HEK293 (cell line): ENCODE results near the gene ALKBH3.

ENCODE experiments used
- CTCF ChIA-PET: fragments of 350-600 bp; formaldehyde crosslinking; extraction: SDS; loops from one replicate; lab custom pipeline; 2021; ENCODE audit warnings: antibody characterized with exemption; lab: Yijun Ruan, JAX
- POLR2A ChIA-PET: fragments of 300-600 bp; formaldehyde crosslinking; extraction: SDS; loops from one replicate; lab custom pipeline; 2020; ENCODE audit warnings: antibody characterized with exemption, inconsistent platforms; lab: Yijun Ruan, JAX
- H3K27ac ChIP-seq: fragments of 200-500 bp; sonication (Bioruptor generic); 2 replicates; pipeline ENCODE4 v1.5.1; 2014; ENCODE audit warnings: low read depth, low read length, control low read depth, inconsistent platforms; ENCODE audit errors: extremely low read depth
- H3K36me3 ChIP-seq, 2 experiments: fragments of 200-500 bp in 1 of 2; sonication (Bioruptor generic) in 1 of 2; 1 replicate in 1 of 2; 2 replicates in 1 of 2; pipeline ENCODE4 v1.5.1; 2014 to 2017; ENCODE audit warnings: inconsistent platforms in 2 of 2, low read length in 2 of 2; ENCODE audit not compliant: control insufficient read depth in 2 of 2, insufficient read depth in 1 of 2
- H3K4me1 ChIP-seq: fragments of 200-500 bp; sonication (Bioruptor generic); 2 replicates; pipeline ENCODE4 v1.5.1; 2014; ENCODE audit warnings: mild to moderate bottlenecking, low read length, inconsistent platforms; ENCODE audit not compliant: control insufficient read depth, insufficient read depth
- H3K4me3 ChIP-seq: 2 replicates; pipeline ENCODE4 v1.5.1; 2011; ENCODE audit warnings: low read depth, mild to moderate bottlenecking, control low read depth, low read length, moderate library complexity
- H3K9me3 ChIP-seq: fragments of 200-500 bp; sonication (Bioruptor generic); 2 replicates; pipeline ENCODE4 v1.5.1; 2014; ENCODE audit warnings: low read depth, low read length, inconsistent platforms; ENCODE audit not compliant: control insufficient read depth, insufficient read depth
- KLF7 ChIP-seq: fragments of 450-650 bp; formaldehyde crosslinking; IDR thresholded peaks from 2 replicates; pipeline ENCODE4 v1.5.1; 2016; ENCODE audit warnings: missing biosample characterization, missing genetic modification characterization, borderline replicate concordance
- OVOL3 ChIP-seq: fragments of 450-650 bp; formaldehyde crosslinking; IDR thresholded peaks from 2 replicates; pipeline ENCODE4 v1.5.1; 2016; ENCODE audit warnings: missing biosample characterization, missing genetic modification characterization
- PRDM1 ChIP-seq: fragments of 450-650 bp; formaldehyde crosslinking; IDR thresholded peaks from 2 replicates; pipeline ENCODE4; 2016; ENCODE audit warnings: missing biosample characterization, missing genetic modification characterization
- PRDM4 ChIP-seq: fragments of 450-650 bp; formaldehyde crosslinking; IDR thresholded peaks from 2 replicates; pipeline ENCODE4 v1.5.1; 2017; ENCODE audit warnings: missing biosample characterization, missing genetic modification characterization
- ZBTB20 ChIP-seq: fragments of 450-650 bp; formaldehyde crosslinking; IDR thresholded peaks from 2 replicates; pipeline ENCODE4 v1.5.1; 2016; ENCODE audit warnings: missing biosample characterization, missing genetic modification characterization
- ZBTB44 ChIP-seq: fragments of 450-650 bp; IDR thresholded peaks from 2 replicates; pipeline ENCODE4 v1.5.1; 2018; ENCODE audit warnings: missing biosample characterization, mild to moderate bottlenecking, missing genetic modification characterization
- ZFP37 ChIP-seq: fragments of 450-650 bp; formaldehyde crosslinking; IDR thresholded peaks from 2 replicates; pipeline ENCODE4 v1.5.1; 2016; ENCODE audit warnings: missing biosample characterization, missing genetic modification characterization
- ZNF10 ChIP-seq: fragments of 450-650 bp; formaldehyde crosslinking; IDR thresholded peaks from 2 replicates; pipeline ENCODE4 v1.5.1; 2017; ENCODE audit warnings: missing biosample characterization, missing genetic modification characterization
- ZNF112 ChIP-seq: fragments of 450-650 bp; formaldehyde crosslinking; IDR thresholded peaks from 2 replicates; pipeline ENCODE4 v1.5.0; 2017; ENCODE audit warnings: missing biosample characterization, missing genetic modification characterization
- ZNF138 ChIP-seq: fragments of 450-650 bp; formaldehyde crosslinking; IDR thresholded peaks from 2 replicates; pipeline ENCODE4 v1.5.1; 2016; ENCODE audit warnings: missing biosample characterization, missing genetic modification characterization, borderline replicate concordance
- ZNF214 ChIP-seq: fragments of 450-650 bp; formaldehyde crosslinking; IDR thresholded peaks from 2 replicates; pipeline ENCODE4 v1.5.1; 2017; ENCODE audit warnings: missing biosample characterization, mild to moderate bottlenecking, missing genetic modification characterization, borderline replicate concordance
- ZNF426 ChIP-seq: fragments of 450-650 bp; formaldehyde crosslinking; IDR thresholded peaks from 2 replicates; pipeline ENCODE4 v1.5.1; 2017; ENCODE audit warnings: missing biosample characterization, missing genetic modification characterization, mild to moderate bottlenecking, inconsistent platforms, moderate library complexity
- ZNF501 ChIP-seq: fragments of 450-650 bp; formaldehyde crosslinking; IDR thresholded peaks from 2 replicates; pipeline ENCODE4 v1.5.1; 2016; ENCODE audit warnings: missing biosample characterization, missing genetic modification characterization
- ZNF658 ChIP-seq: fragments of 450-650 bp; formaldehyde crosslinking; IDR thresholded peaks from 2 replicates; pipeline ENCODE4; 2016; ENCODE audit warnings: missing biosample characterization, missing genetic modification characterization
- ZNF664 ChIP-seq: fragments of 450-650 bp; formaldehyde crosslinking; IDR thresholded peaks from 2 replicates; pipeline ENCODE4 v1.5.1; 2016; ENCODE audit warnings: missing biosample characterization, missing genetic modification characterization
- ZNF707 ChIP-seq: fragments of 450-650 bp; formaldehyde crosslinking; IDR thresholded peaks from 2 replicates; pipeline ENCODE4 v1.5.1; 2016; ENCODE audit warnings: missing biosample characterization, missing genetic modification characterization
- ZNF76 ChIP-seq: fragments of 450-650 bp; formaldehyde crosslinking; IDR thresholded peaks from 2 replicates; pipeline ENCODE4; 2016; ENCODE audit warnings: low read depth, missing biosample characterization, missing genetic modification characterization, borderline replicate concordance
- ZNF776 ChIP-seq: fragments of 450-650 bp; formaldehyde crosslinking; IDR thresholded peaks from 2 replicates; pipeline ENCODE4 v1.5.0; 2017; ENCODE audit warnings: missing biosample characterization, missing genetic modification characterization, borderline replicate concordance
- ZNF830 ChIP-seq: fragments of 450-650 bp; IDR thresholded peaks from 2 replicates; pipeline ENCODE4 v1.5.0; 2018; ENCODE audit warnings: missing biosample characterization, missing genetic modification characterization, low read depth, mild to moderate bottlenecking, moderate library complexity
- ZSCAN16 ChIP-seq: fragments of 450-650 bp; formaldehyde crosslinking; IDR thresholded peaks from 2 replicates; pipeline ENCODE4 v1.5.1; 2016; ENCODE audit warnings: missing biosample characterization, missing genetic modification characterization
- TF ChIP-seq, protein P1 (sequence below): fragments of 450-650 bp; formaldehyde crosslinking; IDR thresholded peaks from 2 replicates; pipeline ENCODE4 v1.5.1; 2016; ENCODE audit warnings: missing biosample characterization, missing genetic modification characterization
- TF ChIP-seq, protein P2 (sequence below): fragments of 450-650 bp; formaldehyde crosslinking; IDR thresholded peaks from 2 replicates; pipeline ENCODE4 v1.5.1; 2016; ENCODE audit warnings: missing biosample characterization, missing genetic modification characterization

The ALKBH3 gene

GRCh38 chr11:43901551-43901950 lies 20.9 kb downstream of the ALKBH3 start:
- no peak for TF ChIP-seq ZNF658
- no peak for TF ChIP-seq ZSCAN16
- H3K4me3 ChIP-seq, result no peak overlapping the region
- CTCF ChIA-PET, result no interaction called here
- POLR2A ChIA-PET, result no interaction called here
- peaks cover 0 to 64% of the 10 kb centered on the region in 2 experiments; a peak in 2 of 3 replicates for H3K36me3 ChIP-seq
- H3K4me1 ChIP-seq, result no peaks in the 10 kb centered on the region
- no peak overlapping the region for H3K27ac ChIP-seq
- H3K9me3 ChIP-seq, result no peaks in the 10 kb centered on the region

GRCh38 chr11:43903078-43903477 lies 22.4 kb downstream of the ALKBH3 start:
- Histone ChIP-seq H3K4me3 (no peak overlapping the region), H3K4me1 (no peaks in the 10 kb centered on the region)
- CTCF ChIA-PET, result interaction anchor here (0.6 to 2.4 kb wide), 4 partner anchors 12 to 42 kb away, joined by 3 to 14 read pairs (median 4); no protein-coding TSS in a partner anchor
- TF ChIP-seq ZBTB44 (tag by site-specific recombination), result no peak
- no peak for TF ChIP-seq KLF7
- TF ChIP-seq, all 188 proteins: peak for 0
- Histone ChIP-seq H3K36me3 (peaks cover 0 to 57% of the 10 kb centered on the region in 2 experiments; a peak in 2 of 3 replicates), H3K9me3 (no peaks in the 10 kb centered on the region), H3K27ac (no peak overlapping the region)
- POLR2A ChIA-PET, result no interaction called here

- POLR2A ChIA-PET, result no interaction called here
- H3K4me1 ChIP-seq, result no peaks in the 10 kb centered on the region
- no peak overlapping the region for H3K4me3 ChIP-seq
- peaks cover 0 to 55% of the 10 kb centered on the region in 2 experiments; a peak in 2 of 3 replicates for H3K36me3 ChIP-seq
- TF ChIP-seq ZNF501, result no peak
- no peak for TF ChIP-seq ZNF76 (tag by site-specific recombination)
- TF ChIP-seq ZNF426, result no peak
- TF ChIP-seq PRDM4 (tag by site-specific recombination), result no peak
- TF ChIP-seq, protein P1, sequence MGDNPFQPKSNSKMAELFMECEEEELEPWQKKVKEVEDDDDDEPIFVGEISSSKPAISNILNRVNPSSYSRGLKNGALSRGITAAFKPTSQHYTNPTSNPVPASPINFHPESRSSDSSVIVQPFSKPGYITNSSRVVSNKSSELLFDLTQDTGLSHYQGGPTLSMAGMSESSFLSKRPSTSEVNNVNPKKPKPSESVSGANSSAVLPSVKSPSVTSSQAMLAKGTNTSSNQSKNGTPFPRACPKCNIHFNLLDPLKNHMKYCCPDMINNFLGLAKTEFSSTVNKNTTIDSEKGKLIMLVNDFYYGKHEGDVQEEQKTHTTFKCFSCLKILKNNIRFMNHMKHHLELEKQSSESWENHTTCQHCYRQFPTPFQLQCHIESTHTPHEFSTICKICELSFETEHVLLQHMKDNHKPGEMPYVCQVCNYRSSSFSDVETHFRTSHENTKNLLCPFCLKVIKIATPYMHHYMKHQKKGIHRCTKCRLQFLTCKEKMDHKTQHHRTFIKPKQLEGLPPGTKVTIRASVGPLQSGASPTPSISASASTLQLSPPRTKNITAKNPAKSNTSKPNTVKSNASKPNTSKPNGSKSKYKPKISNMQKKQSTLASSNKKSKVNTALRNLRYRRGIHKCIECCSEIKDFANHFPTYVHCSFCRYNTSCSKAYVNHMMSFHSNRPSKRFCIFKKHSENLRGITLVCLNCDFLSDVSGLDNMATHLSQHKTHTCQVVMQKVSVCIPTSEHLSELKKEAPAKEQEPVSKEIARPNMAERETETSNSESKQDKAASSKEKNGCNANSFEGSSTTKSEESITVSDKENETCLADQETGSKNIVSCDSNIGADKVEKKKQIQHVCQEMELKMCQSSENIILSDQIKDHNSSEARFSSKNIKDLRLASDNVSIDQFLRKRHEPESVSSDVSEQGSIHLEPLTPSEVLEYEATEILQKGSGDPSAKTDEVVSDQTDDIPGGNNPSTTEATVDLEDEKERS (tag by site-specific recombination), result no peak
- TF ChIP-seq, protein P2, sequence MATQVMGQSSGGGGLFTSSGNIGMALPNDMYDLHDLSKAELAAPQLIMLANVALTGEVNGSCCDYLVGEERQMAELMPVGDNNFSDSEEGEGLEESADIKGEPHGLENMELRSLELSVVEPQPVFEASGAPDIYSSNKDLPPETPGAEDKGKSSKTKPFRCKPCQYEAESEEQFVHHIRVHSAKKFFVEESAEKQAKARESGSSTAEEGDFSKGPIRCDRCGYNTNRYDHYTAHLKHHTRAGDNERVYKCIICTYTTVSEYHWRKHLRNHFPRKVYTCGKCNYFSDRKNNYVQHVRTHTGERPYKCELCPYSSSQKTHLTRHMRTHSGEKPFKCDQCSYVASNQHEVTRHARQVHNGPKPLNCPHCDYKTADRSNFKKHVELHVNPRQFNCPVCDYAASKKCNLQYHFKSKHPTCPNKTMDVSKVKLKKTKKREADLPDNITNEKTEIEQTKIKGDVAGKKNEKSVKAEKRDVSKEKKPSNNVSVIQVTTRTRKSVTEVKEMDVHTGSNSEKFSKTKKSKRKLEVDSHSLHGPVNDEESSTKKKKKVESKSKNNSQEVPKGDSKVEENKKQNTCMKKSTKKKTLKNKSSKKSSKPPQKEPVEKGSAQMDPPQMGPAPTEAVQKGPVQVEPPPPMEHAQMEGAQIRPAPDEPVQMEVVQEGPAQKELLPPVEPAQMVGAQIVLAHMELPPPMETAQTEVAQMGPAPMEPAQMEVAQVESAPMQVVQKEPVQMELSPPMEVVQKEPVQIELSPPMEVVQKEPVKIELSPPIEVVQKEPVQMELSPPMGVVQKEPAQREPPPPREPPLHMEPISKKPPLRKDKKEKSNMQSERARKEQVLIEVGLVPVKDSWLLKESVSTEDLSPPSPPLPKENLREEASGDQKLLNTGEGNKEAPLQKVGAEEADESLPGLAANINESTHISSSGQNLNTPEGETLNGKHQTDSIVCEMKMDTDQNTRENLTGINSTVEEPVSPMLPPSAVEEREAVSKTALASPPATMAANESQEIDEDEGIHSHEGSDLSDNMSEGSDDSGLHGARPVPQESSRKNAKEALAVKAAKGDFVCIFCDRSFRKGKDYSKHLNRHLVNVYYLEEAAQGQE (tag by site-specific recombination), result no peak
- TF ChIP-seq ZNF707 (tag by site-specific recombination), result no peak
- no peak for TF ChIP-seq ZNF830 (tag by site-specific recombination)
- TF ChIP-seq OVOL3, result no peak
- no peak for TF ChIP-seq ZNF112 (tag by site-specific recombination)
- no peak for TF ChIP-seq ZNF214 (tag by site-specific recombination)
- no peak for TF ChIP-seq ZNF776 (tag by site-specific recombination)
- TF ChIP-seq ZFP37 (tag by site-specific recombination), result no peak
- TF ChIP-seq ZBTB20, result no peak
- no peak for TF ChIP-seq PRDM1 (tag by site-specific recombination)
- TF ChIP-seq ZNF138 (tag by site-specific recombination), result no peak
- TF ChIP-seq ZNF10 (tag by site-specific recombination), result no peak
- TF ChIP-seq ZNF664, result no peak
- H3K9me3 ChIP-seq, result no peaks in the 10 kb centered on the region
- no peak overlapping the region for H3K27ac ChIP-seq
- CTCF ChIA-PET, result interaction anchor here (0.7 to 2.4 kb wide), 4 partner anchors 13 to 146 kb away, joined by 3 to 14 read pairs (median 4); no protein-coding TSS in a partner anchor
These were observed 23.3 kb downstream of the ALKBH3 start for GRCh38 chr11:43903969-43904368.
